ENCODE measurements around the gene MAP1B.
"Not testable (repeated sequence)": the region's sequence is repeated elsewhere in the genome, so short reads cannot be mapped to it uniquely, and the experiment has no call there.

Gene MAP1B

DNA sequence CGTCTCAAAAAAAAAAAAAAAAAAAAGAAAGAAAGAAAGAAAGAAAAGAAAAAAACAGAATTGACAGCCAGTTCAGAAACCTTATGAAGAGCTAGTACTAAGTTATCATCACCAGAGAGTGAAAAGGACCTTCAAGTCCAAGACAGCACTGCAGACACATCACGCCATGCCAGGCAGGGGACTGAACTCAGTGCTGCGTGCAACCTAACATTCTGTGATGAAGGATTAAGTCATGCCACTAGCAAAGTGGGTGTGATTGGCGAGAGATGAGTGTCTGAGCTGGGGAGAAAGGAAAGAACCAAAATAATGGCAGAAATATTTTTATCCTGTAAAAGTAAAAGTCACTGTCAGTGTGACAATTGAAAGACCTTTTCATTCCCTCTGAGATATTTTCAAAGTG is 54.7 kb downstream of the MAP1B start:
- no peak for DNase-seq (ENCODE audit: low read depth in 2 of 2)

DNA sequence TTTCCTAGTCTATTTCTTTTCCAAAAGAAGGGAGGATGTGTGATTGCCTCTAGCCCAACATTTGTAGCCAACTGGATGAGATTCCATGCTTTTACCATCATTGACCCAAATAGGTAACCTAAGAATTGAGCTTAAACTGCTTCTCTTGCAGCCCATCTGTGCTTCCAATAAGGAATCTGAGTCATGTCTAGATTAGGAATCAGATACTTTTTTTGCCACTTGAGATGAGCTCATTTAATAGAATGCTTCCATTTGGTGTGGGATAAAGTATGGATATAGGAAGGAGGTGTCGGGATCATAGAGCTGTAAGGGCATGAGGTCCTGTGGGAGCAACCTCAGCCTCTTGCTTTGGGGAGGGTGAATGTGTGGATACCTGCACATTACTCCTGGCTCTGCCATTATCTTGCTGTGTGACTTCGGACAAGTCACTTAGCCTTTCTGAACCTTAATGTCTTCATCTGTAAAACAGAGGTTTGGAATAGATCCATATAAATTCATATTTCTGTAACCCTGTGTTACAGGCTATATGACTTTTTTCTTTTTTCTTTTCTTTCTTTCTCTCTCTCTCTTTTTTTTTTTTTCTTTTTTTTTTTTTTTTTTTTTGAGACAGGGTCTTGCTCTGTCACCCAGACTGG is 56.2 kb downstream of the MAP1B start:
- DNase-seq (ENCODE audit: low read depth in 2 of 2), result no peak

DNA sequence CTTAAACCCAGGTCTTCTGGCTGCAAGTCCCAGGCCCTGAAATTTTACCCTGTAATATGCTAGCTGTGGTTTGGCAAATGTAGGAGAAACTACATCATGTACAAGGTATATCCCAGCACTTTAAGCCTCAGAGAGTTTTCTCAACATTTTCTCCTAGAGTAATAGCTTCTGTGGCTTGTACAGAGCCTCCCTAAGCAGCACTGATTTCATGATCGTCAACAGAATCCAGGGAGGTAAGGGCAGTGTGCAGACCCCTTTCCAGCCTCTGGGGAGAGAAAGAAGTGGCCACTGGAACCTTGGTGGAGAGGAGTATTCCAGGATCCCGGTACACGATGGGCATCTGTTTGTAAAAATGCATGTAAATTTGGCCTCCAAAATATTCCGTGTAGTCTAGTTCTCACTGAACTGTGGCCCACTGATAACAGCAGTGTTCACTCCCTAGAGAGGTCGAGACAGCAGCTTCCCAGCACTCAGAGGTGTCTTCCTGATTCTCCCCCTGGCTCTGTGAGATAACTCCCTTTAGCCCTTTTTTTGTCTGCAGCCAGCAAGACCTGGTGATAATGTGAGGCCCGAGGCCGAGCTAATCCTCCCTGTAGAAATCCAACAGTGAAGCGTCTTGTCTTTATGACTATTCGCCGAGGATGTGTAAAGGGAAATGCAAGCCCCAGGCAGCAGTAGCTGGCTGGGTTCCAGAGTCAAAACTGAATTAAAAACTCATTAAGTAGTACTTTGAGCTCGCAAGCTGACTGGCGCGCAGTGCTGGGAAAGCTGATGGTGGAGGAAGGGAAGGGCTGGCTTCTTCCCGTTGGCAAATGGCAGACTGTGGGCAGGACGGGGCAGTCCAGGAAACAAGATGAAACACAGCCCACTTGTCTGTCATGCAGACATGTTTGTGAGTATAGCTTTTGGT is 59.0 kb downstream of the MAP1B start:
- no peak for DNase-seq (ENCODE audit: low read depth in 2 of 2)

DNA sequence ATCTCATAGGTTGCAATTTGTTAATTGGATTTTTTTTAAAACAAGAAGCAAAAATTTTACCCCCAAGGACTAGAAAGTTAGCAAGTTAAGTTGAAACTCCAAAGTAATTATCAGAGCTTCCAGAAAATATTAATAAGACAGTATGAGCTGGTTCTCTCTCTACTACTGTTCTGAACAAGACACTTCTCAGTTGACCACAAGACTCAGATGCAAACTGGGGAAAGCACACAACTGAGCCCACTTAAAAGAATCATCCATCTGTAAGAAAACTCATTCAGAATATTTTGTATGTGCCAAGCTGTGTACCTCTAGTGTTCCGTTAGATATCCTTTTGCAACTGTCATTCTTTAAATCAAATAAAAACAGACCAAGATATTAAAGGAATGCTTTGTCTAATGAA is 60.0 kb downstream of the MAP1B start:
- DNase-seq (ENCODE audit: low read depth in 2 of 2), result no peak

DNA sequence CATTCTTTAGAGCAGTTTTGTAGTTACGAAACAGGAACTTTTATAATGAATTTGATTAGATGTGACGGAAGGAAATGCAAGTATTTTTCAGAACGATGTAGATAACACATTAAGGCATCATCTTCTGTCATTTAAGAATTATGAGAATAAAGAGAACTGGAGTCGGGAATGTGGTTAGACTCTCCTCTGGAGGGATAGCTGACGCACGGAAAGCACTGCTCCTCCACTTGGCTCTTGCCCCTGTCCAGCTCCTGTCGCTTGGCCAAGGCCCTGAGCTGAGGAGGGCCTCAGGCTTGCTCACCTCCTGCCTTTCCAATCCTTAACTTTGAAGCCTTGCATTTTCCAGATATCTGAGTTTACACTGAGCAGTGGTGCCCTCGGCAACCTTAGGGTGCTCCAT is 60.5 kb downstream of the MAP1B start:
- no peak for DNase-seq (ENCODE audit: low read depth in 2 of 2)

DNA sequence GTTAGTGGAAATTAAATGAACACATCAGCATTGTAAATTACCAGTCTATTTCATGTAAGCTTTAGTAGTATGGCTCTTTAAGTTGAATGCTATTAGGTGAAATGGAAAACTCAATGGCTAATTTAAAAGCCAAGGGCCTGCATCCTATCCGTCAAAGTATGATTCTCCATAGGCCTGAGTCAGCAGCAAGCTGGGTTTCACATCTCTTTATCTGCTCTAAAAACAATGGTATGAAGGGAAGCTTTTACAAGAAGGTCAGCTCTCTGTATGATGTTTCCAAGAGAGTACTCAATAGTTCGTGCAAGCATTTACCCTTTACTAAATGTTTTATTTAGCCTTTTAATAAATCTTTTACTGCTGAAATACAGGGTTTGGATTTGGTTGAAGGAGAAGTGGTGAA is 62.8 kb downstream of the MAP1B start:
- DNase-seq (ENCODE audit: low read depth in 2 of 2), result no peak

DNA sequence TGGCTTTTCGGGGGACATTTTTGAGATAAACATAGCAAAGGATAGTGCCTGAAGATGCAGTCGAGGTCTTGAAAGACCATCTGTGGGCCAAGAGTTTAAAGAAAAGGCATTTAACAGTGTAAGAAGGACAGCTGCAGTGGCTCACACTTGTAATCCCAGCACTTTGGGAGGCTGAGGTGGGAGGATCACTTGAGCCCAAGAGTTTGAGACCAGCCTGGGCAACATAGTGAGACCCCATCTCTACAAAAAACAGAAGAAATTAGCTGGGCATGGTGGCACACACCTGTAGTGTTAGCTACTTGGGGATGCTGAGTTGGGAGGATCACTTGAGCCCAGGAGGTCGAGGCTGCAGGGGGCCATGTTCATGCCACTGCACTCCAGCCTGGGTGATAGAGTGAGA is 63.9 kb downstream of the MAP1B start:
- DNase-seq (ENCODE audit: low read depth in 2 of 2), result not testable (repeated sequence)

DNA sequence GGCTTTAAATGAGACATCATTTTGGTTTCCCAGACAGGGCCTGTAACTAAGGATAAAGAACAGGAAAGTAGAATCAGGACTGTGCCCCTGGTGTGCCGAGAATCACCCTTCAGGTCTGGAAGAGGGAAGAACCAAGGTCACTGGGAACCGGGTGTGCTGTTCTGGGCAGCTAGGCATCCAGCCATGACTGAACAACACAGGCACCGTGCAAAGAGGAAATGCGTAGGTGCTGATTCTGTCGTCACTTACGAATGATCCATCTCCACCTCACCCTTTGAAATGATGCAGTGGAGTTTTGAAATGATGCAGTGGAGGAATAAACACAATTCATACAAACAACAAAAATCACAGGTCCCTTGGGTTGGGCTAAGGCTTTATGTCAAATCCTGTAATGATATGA is 64.4 kb downstream of the MAP1B start:
- no peak for DNase-seq (ENCODE audit: low read depth in 2 of 2)

DNA sequence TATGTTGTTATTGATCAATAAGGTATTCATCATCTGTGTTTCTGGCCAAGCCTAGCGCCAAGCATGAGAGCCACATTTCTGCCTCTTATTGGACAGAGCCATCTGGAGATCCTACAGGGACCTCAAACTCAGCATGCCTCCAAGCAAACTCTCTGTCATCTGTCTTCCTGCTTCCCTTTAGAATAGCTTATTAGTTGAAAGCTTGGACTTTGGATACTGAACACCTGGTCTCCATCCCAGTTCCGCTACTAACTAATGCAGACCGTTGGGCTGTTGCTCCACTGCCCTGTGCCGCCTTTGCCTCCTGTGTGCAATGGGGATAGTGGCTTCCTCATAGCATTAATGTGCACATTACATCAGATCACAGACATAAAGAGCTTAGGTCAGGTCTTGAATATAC is 65.5 kb downstream of the MAP1B start:
- no peak for DNase-seq (ENCODE audit: low read depth in 2 of 2)

DNA sequence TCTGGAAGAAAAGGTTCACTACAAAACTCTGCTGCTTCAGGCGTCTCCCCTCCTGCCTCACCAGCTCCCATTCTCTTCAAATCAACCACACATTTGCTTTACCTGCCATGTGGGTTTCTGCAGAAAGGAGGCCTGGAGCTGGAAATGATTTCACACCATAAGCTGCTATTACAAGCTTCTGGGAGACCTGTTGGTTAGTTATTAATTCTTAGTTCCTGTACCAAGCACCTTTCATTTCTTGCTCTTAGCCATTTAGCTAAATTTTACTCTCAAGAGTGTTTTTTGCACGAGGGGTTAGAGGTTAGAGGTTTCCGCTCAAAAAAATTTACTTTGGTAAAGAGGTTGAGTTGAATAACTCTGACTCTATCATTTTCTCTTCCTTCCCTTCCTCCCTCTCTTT is 70.3 kb downstream of the MAP1B start:
- no peak for DNase-seq (ENCODE audit: low read depth in 2 of 2)

DNA sequence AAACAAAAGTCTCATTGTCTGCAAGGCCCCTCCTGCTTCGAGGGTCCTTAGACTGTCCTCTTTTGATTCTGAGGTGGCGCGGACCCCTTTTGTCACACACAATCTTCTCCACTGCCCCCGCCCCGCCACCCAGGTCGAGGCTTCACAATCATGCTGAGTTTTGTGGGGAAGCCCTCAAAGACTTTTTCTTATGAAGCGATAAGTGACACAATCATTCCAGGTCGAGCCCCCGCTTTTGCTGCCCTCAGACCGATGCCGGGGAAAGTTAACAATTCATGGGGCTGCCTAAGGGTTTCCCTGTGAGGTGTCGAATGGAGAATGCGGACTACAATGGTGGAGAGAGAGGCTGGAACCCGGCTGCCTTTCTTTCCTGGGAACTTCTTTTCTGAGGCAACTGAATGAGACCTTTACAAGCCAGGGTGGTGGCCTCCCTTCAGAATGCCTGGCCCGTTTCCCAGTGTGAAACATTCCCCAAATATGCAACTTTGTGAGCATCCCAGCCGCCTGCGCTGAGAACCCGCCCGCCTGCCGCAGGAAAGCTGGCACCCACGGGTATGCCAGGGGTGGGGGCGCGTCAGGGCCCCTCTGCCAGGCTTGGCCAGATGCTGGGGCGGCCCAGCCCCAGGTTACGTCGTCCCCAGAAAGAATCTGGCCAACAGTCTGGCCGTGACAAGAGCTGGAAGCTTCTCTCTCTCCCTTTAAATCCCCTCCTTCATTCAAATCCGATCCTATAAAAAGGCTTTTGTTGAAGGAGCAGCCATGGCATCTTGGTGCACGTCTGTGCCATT is 71.9 kb downstream of the MAP1B start:
- no peak for DNase-seq (ENCODE audit: low read depth in 2 of 2)

DNA sequence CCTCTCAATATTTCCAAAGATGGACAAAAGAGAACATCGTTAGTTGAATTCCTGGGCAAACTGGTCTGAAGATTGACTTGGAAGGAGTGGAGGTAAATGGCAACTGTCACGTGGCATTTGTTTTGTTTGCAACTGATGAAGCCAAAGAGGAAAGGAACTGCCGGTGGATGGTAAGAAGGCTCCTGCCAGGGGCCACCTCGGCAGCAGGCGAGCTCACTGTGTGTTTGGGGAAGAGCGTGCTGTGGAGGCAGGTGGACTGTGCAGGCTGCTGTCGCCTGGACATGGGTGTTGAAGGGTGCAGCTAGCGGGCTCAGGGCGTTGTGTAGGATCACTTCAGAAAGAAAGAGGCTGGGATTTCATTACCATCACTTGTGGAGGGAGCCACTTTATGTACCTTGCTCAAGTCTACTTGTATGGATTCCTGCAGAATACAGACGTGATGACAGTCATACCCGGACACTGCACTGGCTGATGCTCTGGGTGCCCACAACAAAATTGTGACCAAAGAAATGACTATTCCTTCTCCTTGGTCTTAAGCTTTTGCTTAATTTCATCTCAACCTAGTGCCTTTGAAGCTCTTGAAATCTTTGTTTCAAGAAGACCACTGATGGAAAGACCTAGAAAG is 72.7 kb downstream of the MAP1B start:
- no peak for DNase-seq (ENCODE audit: low read depth in 2 of 2)

DNA sequence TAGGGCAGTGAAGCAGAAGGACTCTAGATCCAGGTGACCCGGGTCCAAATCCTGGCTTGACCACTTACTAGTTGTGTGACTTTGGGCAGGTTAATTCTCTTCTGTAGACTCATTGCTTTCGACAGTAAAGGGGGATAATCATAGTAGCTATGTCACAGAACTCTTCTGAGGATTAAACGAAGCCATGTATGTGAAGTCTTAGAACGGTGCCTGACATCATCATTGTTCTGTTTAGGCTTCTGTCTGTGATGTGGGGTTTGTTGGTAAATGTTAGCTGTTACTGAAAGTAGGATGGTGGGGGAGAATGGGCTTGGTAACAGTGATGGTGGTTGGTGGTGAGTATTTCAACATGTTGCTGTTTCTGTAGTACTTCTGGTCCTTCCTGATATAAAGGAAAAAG is 73.7 kb downstream of the MAP1B start:
- no peak for DNase-seq (ENCODE audit: low read depth in 2 of 2)

DNA sequence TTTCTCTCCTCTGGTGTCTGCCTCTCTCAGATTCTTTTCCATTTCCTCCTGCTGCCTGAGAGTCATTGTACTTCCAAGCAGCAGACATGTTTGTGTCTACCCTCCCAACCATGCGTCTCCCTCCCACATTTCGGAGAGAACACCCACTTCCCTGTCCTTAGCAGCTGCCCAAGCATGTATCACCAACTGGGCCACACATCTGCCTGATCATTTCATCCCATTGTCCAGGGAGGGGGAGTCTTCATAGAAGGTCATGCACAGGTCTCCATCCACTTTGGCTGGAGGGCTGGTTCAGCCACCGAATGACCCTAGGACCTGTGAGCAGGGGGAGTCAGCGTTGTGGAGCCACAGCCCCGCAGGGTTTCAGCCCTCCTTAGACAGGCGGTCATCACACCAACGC is 75.4 kb downstream of the MAP1B start:
- no peak for DNase-seq (ENCODE audit: low read depth in 2 of 2)

DNA sequence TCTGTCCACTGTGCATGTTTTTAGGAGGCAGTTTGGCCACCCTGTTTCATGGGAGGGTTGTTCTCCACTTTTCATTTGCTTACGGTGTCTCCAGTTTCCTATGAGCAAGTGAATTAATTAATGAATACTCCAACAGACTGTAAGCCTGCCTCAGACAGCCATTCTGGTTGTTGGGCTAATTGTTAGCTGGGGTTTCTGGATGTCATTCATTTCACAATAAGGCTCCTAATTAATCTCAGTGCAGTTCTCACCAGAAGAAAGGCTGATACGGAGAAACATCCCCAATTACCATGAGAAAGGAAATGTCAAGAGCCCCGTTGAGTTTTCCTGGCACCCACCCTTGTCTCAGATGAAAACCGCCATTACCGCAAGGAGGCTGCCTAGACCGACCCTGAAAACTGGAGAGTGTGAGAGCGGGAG is 75.8 kb downstream of the MAP1B start:
- DNase-seq (ENCODE audit: low read depth in 2 of 2), result no peak

DNA sequence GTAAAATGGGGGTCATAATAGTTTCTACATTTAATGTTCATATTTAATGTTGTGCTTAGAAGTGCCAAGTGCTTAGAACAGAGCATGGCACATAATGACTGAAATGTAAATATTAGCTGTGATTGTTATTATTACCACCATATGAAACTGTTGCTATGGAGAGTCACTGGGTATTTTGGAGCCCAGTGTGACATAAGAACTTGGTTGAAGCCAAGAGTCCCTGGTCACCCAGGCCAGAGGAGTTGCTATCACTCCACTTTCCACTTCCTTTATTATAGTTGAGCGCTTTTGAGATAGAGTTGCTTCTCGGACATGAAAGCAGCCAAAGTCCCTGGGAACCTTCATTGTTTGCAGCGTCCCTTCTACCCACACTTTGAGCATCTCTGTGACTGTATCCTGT is 77.1 kb downstream of the MAP1B start:
- no peak for DNase-seq (ENCODE audit: low read depth in 2 of 2)

DNA sequence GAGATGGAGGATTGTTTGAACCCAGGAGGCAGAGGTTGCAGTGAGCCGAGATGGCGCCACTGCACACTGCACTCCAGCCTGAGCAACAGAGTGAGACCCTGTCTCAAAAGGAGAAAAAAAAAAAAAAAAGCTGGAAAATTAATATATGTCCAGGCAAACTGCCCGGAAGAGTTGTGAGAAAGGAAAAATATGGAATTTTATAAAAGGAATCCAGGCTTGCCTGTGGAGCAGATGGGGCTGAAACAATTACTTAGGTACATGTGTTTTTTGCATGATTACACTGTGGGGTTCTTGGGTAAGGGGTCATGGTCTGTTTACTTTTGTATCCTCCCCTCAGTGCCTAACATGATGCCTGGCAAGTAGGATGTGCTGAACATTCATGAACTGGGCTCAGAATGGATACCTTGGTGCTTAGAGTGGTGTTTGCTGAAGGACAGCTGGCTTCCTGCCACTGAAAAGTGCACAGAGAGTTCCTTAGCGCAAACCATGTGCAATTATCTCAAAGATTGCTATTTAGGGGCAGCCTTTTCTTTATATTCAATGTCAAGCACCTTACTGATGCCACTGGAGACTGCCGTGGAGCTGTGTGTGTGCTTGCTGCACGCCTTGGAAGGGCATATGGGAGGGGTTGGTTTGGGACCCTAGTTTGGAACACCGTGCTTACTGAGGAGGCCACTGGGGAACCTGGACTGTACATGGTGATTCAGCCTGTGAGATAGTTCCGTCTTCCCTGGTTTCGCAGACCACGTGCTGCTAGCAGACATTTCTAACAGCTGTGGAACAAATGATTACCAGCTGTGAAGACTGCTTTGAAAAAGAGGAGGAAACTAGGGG is 78.4 kb downstream of the MAP1B start:
- no peak for DNase-seq (ENCODE audit: low read depth in 2 of 2)

DNA sequence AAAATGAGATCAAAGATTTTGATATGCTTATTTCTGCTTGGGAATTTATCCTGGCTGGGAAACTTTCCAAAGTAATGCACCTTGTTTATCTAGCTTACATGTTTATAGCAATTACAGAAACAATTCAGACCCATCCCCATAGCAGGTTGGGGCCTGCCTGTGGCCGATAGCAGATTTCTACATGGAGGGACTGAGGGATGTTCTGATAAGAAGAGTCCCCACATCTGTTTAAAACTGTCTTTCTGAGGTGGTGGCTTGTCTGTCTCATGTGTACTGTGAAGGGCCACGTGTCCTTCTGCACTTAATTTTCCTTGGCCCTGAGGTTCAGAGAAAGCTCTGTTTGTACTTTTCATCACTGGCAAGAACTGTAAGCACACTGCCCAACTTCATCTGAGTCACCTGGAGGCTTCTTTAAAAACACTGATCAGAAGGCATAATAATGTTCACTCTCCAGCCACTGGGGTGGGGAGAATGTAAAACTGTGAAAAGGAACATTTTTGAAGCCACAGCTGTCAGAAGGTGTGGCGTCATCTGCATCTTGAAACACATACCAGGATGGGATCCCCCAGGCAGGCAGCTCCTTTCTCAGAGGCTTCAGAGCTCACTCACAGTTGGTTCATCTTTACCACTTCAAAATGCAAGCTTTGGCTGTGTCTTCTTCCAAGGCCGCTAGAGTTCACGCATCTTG is 80.3 kb downstream of the MAP1B start:
- no peak for DNase-seq (ENCODE audit: low read depth in 2 of 2)

DNA sequence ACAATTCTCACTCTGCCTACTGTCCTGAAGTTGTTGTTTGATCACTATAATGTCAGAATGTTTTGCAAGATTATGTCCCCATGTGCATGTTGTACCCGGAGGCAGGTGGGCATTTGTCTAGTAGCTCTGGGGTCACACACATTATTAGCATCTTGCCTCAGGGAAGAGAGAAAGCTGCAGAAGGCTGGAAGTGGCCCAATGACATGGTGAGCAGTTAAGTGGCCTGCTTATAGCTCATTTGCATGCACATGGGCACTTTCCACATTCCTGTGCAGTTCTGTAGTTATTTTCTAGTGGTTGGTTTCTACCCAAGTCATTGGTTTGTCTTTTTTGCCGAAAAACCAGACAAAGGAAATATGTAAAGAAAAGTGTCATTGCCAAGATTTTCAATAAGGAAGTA is 80.9 kb downstream of the MAP1B start:
- DNase-seq (ENCODE audit: low read depth in 2 of 2), result no peak

DNA sequence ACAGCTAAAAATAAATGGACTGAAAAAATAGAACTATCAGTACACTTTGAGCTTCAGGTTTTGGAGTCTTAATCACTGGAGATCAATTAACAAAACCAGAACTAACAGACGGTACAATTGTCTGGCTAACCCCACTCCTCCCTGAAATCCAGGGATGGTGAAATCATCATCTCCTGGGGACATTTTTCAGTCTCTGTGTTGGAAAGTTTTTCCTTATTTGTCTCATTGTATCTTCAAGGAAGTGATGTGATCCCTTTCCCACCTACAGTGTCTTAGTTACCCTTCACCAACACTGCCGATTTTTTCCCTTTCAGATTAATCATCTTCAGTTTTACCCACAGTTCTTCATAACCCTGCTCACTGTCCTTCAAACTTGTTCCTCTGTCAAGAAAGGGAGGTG is 81.9 kb downstream of the MAP1B start:
- no peak for DNase-seq (ENCODE audit: low read depth in 2 of 2)

DNA sequence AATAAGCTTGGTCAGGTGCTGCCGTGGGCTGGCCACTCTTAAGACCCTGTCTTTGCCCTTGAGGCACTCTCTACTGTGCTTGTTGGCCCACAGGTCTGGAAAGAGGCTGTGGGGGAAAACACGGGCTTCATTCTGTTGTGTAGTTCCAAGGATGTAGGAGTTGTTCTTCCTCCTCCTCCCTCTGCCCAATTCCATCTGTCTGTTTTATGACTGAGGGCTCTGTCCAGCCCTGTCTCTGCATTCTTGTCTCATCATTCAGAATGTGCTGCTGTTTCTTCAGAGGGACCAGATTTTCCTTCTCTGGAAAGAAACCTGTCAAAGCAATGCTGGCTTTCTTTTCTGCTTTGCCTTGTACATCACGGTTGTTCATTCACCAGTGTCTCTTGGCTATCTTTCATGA is 84.1 kb downstream of the MAP1B start:
- no peak for DNase-seq (ENCODE audit: low read depth in 2 of 2)
